Mesothelial cell of epicardium (in vitro differentiated cells): ENCODE measurements around the gene IGLL1. TPM values are rescaled to one million over a fixed set of nuclear protein-coding genes. Genes with fewer than 3 reads are reported as not detected.
"Not testable (repeated sequence)": the region's sequence is repeated elsewhere in the genome, so short reads cannot be mapped to it uniquely, and the experiment has no call there.

Experiments
- DNase-seq, 2 experiments: peaks; one replicate each; pipeline ENCODE4 v3.0.0; 2021; ENCODE audit warnings: low spot score in 2 of 2; ENCODE audit not compliant: unreplicated experiment in 2 of 2
- H3K27ac Mint-ChIP-seq: 2 replicates; pipeline ENCODE4 v1.8.0; 2021; ENCODE audit warnings: mixed read lengths
- H3K27me3 Mint-ChIP-seq: 2 replicates; pipeline ENCODE4 v1.8.0; 2021; ENCODE audit warnings: low read depth, mixed read lengths
- H3K36me3 Mint-ChIP-seq: 2 replicates; pipeline ENCODE4 v1.8.0; 2021; ENCODE audit warnings: mixed read lengths
- H3K4me1 Mint-ChIP-seq: 2 replicates; pipeline ENCODE4 v1.8.0; 2021; ENCODE audit warnings: mixed read lengths
- H3K4me3 Mint-ChIP-seq: 2 replicates; pipeline ENCODE4 v1.8.0; 2021; ENCODE audit warnings: mild to moderate bottlenecking, moderate library complexity, mixed read lengths
- H3K9me3 Mint-ChIP-seq: 2 replicates; pipeline ENCODE4 v1.8.0; 2021; ENCODE audit warnings: mixed read lengths
- total RNA-seq: library from RNA; stranded (reverse); gene quantifications from 3 replicates; pipeline ENCODE4 v1.2.1, GENCODE V29; 2021
- TF ChIP-seq, protein P1 (sequence below): fragments of 200-600 bp; sonication (generic); IDR thresholded peaks from one replicate; pipeline ENCODE4 v1.5.0; 2021; ENCODE audit warnings: antibody characterized with exemption; ENCODE audit not compliant: unreplicated experiment

Gene IGLL1
- total RNA-seq, 1 donor from 2014 or later: not detected

DNA sequence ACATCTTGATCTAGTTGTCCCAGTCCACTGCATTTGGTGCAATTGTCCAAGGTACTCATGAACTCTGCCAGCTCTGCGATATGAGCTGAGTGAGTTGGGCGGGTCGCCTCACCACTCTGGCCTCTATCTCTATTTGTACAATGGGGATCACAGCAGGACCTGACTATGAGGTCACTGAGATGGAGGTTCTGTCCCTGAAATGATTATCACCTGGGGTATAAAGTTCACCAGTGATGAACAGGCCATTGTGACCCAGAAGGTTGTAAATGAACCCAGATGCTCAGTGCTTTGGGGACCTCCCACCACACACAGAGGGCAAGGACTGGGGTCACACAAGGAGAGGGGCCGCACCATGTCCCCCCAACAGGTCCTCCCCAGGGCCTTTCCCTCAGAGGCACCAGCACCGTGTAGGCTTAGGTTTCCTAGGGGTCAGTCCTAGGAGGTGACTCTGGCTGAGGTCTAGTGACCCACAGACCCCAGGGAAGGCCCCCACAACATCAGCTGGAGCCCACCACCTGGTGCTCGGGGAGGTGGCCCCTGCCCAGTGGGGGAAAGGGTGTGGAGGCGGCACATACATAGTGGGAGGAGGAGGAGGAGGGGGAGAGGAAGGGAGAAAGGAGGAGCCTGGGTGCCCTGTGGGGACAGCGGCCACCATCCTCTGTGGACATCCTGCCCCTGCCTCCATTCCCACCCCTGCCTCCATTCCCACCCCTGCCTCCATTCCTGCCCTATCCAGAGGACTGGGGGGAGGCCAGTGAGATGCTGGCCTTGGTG lies 25.0 kb upstream of the IGLL1 start:
- H3K27ac Mint-ChIP-seq: no peak overlapping the region
- no peaks in the 10 kb centered on the region for H3K36me3 Mint-ChIP-seq
- no peak overlapping the region for H3K4me3 Mint-ChIP-seq
- no peak for DNase-seq
- H3K9me3 Mint-ChIP-seq: no peaks in the 10 kb centered on the region
- TF ChIP-seq, protein P1, sequence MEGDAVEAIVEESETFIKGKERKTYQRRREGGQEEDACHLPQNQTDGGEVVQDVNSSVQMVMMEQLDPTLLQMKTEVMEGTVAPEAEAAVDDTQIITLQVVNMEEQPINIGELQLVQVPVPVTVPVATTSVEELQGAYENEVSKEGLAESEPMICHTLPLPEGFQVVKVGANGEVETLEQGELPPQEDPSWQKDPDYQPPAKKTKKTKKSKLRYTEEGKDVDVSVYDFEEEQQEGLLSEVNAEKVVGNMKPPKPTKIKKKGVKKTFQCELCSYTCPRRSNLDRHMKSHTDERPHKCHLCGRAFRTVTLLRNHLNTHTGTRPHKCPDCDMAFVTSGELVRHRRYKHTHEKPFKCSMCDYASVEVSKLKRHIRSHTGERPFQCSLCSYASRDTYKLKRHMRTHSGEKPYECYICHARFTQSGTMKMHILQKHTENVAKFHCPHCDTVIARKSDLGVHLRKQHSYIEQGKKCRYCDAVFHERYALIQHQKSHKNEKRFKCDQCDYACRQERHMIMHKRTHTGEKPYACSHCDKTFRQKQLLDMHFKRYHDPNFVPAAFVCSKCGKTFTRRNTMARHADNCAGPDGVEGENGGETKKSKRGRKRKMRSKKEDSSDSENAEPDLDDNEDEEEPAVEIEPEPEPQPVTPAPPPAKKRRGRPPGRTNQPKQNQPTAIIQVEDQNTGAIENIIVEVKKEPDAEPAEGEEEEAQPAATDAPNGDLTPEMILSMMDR: no peak
- peaks cover 9% of the 10 kb centered on the region for H3K4me1 Mint-ChIP-seq
- peaks cover 16% of the 10 kb centered on the region for H3K27me3 Mint-ChIP-seq

DNA sequence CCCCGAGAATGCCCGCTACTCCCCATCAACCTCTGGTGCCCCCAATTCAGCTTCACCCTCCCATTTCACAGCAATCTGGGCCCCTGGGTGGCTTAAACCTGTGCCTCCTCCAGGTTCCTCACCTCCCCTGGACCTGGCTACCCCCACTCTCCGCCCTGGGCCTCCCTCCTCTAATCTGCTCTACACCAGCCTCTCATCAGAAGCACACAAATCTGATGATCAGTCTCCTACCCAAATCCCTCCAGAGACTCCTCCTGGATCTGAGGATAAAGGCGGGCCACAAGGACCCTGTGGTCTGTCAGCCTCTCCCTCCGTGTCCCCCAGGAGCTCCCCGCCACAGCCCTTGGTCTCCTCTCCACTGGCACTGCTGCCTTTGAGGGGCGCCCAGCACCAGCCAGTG lies 23.2 kb upstream of the IGLL1 start:
- Mint-ChIP-seq H3K27me3 (peaks cover 12% of the 10 kb centered on the region), H3K4me1 (peaks cover 9% of the 10 kb centered on the region), H3K9me3 (no peaks in the 10 kb centered on the region), H3K4me3 (no peak overlapping the region), H3K27ac (no peak overlapping the region), H3K36me3 (no peaks in the 10 kb centered on the region)
- DNase-seq: no peak
- TF ChIP-seq, protein P1: no peak

DNA sequence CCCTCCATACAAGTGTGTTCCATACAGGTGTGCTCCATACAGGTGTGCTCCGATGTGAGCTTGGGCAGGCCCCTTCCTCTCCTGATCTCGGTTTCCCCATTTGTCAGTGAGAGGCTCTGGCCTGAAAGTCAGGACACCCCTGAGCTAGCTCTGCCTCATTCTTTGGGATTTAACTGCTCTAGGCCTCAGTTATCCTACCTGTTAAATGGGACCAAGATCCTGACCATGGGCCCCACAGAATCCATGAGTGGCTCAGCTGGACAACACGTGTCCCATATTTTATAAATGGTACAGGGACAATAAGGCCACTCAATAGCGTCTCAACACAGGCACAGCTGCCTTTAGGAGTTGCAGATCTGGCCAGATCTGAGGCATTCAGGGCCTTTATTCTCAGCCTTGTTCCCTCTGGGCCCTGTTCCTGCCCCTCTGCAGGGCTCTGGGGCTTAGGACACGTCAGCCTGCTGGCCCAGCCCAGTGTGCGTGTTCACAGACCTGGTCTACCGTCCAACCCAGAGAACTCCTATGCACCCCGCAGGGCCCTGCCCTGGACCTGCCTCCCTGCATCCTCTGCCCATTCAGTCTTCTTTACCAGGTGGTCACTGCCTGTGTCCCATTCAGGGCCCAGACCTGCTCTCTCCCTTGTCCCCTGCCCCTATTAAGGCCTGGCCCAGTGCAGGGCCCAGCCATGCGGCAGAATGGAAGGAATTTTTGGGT lies 18.9 kb upstream of the IGLL1 start:
- H3K36me3 Mint-ChIP-seq: no peaks in the 10 kb centered on the region
- TF ChIP-seq, protein P1: no peak
- no peak overlapping the region for H3K4me3 Mint-ChIP-seq
- H3K9me3 Mint-ChIP-seq: no peaks in the 10 kb centered on the region
- no peak for DNase-seq
- H3K27ac Mint-ChIP-seq: no peak overlapping the region
- H3K4me1 Mint-ChIP-seq: peaks cover 14% of the 10 kb centered on the region
- peaks cover 12% of the 10 kb centered on the region for H3K27me3 Mint-ChIP-seq

DNA sequence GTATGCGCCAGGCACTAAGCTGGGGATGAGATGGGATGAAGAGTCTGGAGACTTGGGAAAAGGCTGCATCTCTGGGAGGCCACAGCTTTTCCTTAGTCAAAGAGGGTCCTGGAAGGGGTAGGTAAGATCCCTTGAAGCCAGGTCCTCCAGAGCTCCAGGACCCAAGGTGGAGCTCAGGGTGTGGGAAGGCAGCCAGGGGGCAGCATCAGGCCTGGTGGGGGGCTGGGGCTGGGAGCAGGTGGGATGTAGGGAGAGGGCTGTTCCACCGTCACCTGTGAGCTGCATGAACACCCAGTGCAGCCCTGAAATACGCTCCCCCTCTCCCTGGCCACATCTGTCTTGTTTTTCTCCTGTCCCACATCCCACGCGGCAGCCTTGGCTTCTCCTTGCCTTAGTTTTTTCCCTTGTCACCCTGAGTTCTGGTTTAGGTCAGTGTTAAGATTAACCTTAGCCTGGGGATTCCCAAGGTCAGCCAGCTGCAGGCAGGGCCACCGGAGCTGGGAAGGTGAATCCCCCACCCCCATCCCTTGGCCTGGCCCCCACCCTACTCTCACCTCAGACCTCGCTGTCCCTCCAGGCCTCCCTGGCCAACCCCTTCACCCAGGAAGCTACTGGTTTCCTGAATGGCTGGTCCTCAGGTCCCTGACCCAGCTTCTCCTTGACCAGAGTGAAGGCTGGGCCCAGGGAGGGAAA lies 17.6 kb upstream of the IGLL1 start:
- H3K9me3 Mint-ChIP-seq, H3K27ac Mint-ChIP-seq, DNase-seq, H3K36me3 Mint-ChIP-seq, H3K4me3 Mint-ChIP-seq, H3K27me3 Mint-ChIP-seq, H3K4me1 Mint-ChIP-seq: not testable (repeated sequence)

DNA sequence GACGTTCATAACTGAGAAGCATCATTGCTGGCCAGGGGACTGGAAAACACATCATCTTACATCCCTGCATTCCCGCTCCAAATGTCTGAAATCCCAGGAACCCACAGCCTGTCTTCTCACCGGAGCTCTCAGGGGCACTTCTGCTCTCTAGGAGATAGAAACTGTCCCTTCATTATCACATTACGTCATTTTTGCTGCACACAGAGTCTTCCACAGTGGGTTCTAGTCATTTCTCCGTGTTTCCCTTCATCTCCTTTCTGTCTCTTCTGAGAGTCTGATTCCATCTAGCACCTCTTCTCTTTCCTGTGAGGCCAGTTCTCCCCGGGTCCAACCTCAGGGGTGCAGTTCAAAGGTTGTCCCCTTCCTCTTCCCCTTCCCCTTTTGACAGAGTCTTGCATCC lies 15.8 kb upstream of the IGLL1 start:
- H3K4me1 Mint-ChIP-seq: peaks cover 12% of the 10 kb centered on the region
- not testable (repeated sequence) for H3K9me3 Mint-ChIP-seq, H3K27me3 Mint-ChIP-seq, H3K36me3 Mint-ChIP-seq, H3K4me3 Mint-ChIP-seq, H3K27ac Mint-ChIP-seq, DNase-seq

DNA sequence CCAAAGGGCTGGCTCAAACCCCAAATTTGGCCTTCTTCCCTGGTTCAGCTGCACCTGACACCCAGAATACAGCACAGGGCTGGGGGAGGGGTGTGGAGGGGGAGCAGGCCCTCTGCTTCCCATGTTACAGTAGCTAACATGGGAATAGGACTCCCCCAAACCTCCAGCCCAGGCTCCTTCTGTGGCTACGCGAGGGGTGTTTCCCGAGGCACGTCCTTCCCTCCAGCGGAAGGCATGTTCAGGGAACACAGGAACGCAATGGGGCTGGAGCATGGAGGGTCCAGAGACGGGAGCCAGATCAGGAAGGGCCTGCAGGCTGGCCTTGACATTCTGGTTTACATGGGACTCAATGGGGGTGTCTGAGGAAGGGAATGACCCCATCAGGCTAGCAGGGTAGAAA lies 11.8 kb upstream of the IGLL1 start:
- H3K27ac Mint-ChIP-seq: no peak overlapping the region
- no peak for DNase-seq
- peaks cover 4% of the 10 kb centered on the region for H3K9me3 Mint-ChIP-seq
- TF ChIP-seq, protein P1: no peak
- H3K27me3 Mint-ChIP-seq: peaks cover 3% of the 10 kb centered on the region
- H3K4me3 Mint-ChIP-seq: no peak overlapping the region
- peaks cover 2% of the 10 kb centered on the region for H3K36me3 Mint-ChIP-seq
- H3K4me1 Mint-ChIP-seq: peaks cover 13% of the 10 kb centered on the region
